Hematopoietic multipotent progenitor cell treated with erythropoietin and hydrocortisone succinate and interleukin-3 and kit ligand, for 8 days (in vitro differentiated cells): Measurements from ENCODE around the gene MTHFD2L.

Source experiments
- DNase-seq: peaks from one replicate; pipeline ENCODE4 v3.0.0-alpha.2; 2015

Gene MTHFD2L

GRCh38 chr4:74133786-74134499 lies 24.0 kb upstream of the MTHFD2L start:
- peak; percentile 80 for DNase-seq

GRCh38 chr4:74134500-74134852 lies 23.4 kb upstream of the MTHFD2L start:
- DNase-seq = no peak

- no peak for DNase-seq
These were observed 11.3 kb upstream of the MTHFD2L start for GRCh38 chr4:74146581-74147129.

- DNase-seq = no peak
These were observed 9.7 kb upstream of the MTHFD2L start for GRCh38 chr4:74148205-74148604.

GRCh38 chr4:74152836-74153235 lies 5.1 kb upstream of the MTHFD2L start:
- DNase-seq = no peak

- DNase-seq = no peak
These were observed 1.4 kb upstream of the MTHFD2L start for GRCh38 chr4:74156521-74156920.

- peak; percentile 33 for DNase-seq
These were observed 764 bp upstream of the MTHFD2L start for GRCh38 chr4:74157154-74157553.

- peak; percentile 49 for DNase-seq
These were observed 686 bp downstream of the MTHFD2L start for GRCh38 chr4:74158466-74159142.

- DNase-seq = no peak
These were observed 1.3 kb downstream of the MTHFD2L start for GRCh38 chr4:74159143-74159709.

- DNase-seq = no peak
These were observed 3.9 kb downstream of the MTHFD2L start for GRCh38 chr4:74161666-74162450.

- no peak for DNase-seq
These were observed 8.2 kb downstream of the MTHFD2L start for GRCh38 chr4:74166135-74166534.

- DNase-seq = no peak
These were observed 8.9 kb downstream of the MTHFD2L start for GRCh38 chr4:74166818-74167217.

GRCh38 chr4:74167585-74167984 lies 9.7 kb downstream of the MTHFD2L start:
- no peak for DNase-seq

GRCh38 chr4:74168841-74169240 lies 10.9 kb downstream of the MTHFD2L start:
- DNase-seq = no peak

- DNase-seq = no peak
These were observed 15.4 kb downstream of the MTHFD2L start for GRCh38 chr4:74173321-74173720.

GRCh38 chr4:74174421-74174820 lies 16.5 kb downstream of the MTHFD2L start:
- DNase-seq = no peak

- DNase-seq = no peak
These were observed 17.0 kb downstream of the MTHFD2L start for GRCh38 chr4:74174941-74175340.

- DNase-seq = no peak
These were observed 17.5 kb downstream of the MTHFD2L start for GRCh38 chr4:74175379-74175778.

- no peak for DNase-seq
These were observed 20.9 kb downstream of the MTHFD2L start for GRCh38 chr4:74178798-74179197.

- DNase-seq = no peak
These were observed 23.3 kb downstream of the MTHFD2L start for GRCh38 chr4:74181219-74181618.

- no peak for DNase-seq
These were observed 31.0 kb downstream of the MTHFD2L start for GRCh38 chr4:74188912-74189311.

GRCh38 chr4:74189331-74190043 lies 31.6 kb downstream of the MTHFD2L start:
- DNase-seq = peak; percentile 76

GRCh38 chr4:74190332-74190731 lies 32.4 kb downstream of the MTHFD2L start:
- DNase-seq = no peak
